GM12891 (cell line): ENCODE measurements around the gene TPGS1.

Experiments used
- POLR2A ChIP-seq: IDR thresholded peaks from 2 replicates; pipeline ENCODE4 v1.6.1; 2011; ENCODE audit warnings: low read depth, low read length, control low read depth
- TAF1 ChIP-seq: IDR thresholded peaks from 2 replicates; pipeline ENCODE4 v1.6.1; 2011; ENCODE audit warnings: low read depth, low read length, control low read depth

GRCh38 chr19:566403-566802 is 59.1 kb downstream of the TPGS1 start:
- TF ChIP-seq TAF1 (no peak), POLR2A (no peak)
